HuH-7 (cell line): ENCODE data around the gene SPNS2.

Experiments
- DNase-seq: peaks from one replicate; pipeline ENCODE4 v3.0.0; 2011; ENCODE audit warnings: low spot score

SPNS2 gene

DNA sequence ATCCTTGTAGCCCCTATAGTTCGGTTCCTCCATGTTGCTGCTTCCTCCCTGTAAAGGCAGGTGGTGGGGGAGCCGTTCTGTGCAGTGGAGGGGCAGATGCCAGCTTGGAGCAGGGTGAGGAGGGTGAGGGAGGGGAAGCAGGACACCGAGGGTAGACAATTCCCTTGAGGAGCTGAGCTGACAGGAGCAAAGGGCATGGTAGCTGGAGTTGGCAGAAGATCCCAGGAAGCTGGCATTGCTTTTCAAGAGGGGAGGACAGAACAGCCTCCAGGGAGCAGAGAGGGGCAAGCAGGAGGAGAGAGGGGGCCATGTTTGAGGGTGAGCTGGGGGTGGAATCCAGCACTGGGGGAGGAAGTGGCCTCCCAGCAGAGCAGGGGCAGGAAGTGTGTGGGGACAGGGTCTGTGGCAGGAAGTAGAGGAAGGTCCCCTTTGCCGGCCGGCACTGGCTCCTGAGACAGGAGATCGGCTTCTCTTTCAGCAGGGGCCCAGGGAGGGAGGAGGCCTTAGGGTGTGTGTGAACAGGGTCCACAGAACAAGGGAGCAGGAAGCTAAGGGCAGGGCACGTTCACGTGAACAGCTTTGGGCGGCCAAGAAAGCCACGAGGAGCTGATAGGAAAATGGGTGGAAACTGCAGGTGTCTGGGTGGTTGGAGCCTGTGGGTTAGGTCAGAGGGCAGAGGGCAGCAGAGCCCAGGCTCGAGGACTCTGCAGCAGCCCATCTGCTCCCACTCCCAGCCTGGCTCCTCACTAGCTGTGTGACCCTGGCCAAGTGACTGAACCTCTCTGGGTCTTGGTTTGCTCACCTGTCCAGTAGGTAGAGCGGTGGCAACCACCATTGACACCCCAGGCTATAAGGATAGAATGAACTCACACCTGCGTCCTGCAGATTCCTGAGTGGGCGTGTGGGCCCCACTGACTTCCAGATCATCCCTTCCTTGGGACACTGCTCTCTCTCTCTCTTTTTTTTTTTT lies 17.5 kb upstream of the SPNS2 start:
- no peak for DNase-seq

DNA sequence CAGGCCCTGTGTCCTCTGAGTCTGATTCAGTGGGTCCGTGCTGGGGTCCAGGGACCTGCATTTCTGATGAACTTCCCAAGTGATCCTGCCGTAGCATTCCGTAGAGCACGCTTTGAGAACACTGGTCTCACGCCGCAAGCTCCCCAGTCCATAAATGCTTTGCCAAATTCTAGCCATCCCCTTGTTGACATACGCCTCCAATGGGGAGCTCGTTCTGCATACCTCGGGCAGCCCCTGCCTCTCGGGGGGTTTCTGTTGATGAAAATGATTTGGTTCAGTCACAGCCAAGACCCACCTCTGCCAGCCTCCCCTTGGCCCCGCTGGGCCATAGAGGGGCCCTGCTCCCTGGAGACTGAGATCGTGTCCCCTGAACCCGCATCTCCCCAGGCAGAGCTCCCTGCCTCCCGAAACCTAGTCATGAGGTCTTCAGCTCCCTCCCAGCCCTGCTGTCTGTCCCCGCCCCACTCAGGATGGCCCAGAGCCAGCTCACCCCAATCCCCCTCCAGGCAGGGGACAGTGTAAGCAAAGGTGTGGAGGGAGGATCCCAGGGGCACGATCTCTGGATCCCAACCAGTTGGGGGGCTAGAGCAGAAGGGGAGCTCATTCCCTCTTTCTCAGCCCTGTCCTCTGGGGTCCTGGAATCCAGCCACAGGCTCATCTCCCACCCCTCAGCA lies 16.2 kb upstream of the SPNS2 start:
- DNase-seq = no peak

DNA sequence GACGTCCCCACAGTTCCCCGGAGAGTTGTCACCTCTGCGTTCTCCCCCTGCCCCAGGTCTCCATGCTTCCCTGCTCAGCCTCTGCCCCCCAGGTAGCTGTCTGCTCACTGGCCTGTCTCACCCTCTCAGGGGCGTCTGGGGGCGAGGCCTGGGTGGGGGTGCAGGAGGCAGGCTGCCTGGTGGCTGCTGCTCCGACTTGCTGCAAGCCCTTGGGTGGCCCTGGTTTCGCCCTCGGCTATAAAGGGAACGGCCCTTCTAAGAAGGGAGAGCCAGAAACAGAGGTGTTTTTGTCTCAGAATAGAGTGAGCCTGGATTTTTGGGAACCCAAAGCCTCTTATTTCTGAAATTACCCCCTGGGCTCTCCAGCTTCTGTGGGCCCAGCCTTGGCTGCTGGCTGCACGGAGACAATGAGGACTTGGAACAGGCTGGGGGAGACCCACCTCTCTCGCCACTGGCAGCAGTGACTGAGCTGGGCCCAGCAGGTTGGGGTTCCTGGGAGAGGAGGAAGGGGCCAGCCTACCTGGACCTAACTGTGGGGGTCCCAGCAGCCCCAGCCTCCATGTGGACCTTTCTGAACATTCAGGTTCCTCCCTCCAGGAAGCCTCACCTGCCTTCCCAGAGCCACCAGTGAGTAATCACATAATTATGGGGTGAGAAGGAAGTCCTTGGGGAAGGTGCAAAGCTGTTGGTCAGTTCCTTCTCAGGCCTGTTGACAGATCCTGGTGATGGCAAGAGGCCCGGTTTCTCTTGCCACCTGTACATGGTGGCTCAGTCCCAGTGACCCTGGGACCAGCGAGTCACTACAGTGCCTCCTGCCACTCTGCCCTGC lies 15.5 kb upstream of the SPNS2 start:
- DNase-seq = no peak

DNA sequence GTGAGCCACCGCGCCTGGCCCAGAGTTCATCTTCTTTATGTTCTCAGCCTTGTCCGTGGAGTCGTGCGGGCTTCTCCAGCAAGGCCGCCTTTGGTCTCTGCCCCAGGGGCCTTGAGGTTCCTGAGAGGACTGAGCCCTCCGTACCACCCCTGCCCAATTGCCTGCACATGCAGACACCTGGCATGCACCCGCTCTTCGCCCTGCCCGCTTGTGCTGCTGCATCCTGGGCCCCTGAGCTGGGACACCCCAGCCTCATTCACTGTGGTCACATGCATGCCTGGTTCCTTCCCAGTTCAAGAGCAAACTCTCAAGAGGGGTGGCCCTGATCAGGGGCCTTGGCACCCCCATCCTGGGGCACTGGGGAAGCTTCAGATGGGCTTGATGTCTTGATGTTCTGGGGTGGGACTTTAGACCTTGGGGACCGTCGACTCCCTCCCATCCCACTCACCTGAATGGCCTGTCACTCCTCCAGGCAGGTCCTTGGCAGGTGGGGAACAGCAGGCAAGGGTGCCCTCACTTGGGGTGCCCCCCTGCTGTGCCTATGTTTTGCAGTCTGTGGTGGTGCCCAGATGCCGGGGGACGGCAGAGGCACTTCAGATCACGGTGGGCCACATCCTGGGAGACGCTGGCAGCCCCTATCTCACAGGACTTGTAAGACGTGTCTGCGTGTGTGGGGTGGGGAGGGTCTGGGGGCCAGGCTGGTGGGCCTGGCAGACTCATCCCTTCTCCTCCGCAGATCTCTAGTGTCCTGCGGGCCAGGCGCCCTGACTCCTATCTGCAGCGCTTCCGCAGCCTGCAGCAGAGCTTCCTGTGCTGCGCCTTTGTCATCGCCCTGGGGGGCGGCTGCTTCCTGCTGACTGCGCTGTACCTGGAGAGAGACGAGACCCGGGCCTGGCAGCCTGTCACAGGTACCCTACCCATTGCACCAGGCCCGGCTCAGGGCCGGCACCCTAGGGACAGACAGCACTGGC lies 12.7 kb upstream of the SPNS2 start:
- DNase-seq = no peak

DNA sequence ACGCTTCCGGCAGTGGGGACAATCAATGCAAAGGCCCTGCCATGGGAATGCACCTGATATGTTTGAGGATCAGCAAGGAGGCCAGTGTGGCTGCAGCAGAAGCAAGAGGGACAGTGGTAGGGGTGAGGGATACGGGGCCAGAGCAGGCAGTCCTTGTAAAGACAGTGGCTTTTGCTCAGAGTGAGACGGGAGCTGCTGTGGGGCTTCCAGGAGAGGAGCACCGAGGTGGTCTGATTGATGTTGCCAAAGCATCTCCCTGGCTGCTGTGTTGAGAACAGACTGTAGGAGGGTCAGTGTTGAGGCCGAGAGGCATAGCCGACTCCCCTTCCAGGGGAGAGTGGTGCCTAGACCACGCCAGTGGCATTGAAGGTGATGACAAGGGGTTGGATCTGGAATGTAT lies 11.4 kb upstream of the SPNS2 start:
- no peak for DNase-seq

DNA sequence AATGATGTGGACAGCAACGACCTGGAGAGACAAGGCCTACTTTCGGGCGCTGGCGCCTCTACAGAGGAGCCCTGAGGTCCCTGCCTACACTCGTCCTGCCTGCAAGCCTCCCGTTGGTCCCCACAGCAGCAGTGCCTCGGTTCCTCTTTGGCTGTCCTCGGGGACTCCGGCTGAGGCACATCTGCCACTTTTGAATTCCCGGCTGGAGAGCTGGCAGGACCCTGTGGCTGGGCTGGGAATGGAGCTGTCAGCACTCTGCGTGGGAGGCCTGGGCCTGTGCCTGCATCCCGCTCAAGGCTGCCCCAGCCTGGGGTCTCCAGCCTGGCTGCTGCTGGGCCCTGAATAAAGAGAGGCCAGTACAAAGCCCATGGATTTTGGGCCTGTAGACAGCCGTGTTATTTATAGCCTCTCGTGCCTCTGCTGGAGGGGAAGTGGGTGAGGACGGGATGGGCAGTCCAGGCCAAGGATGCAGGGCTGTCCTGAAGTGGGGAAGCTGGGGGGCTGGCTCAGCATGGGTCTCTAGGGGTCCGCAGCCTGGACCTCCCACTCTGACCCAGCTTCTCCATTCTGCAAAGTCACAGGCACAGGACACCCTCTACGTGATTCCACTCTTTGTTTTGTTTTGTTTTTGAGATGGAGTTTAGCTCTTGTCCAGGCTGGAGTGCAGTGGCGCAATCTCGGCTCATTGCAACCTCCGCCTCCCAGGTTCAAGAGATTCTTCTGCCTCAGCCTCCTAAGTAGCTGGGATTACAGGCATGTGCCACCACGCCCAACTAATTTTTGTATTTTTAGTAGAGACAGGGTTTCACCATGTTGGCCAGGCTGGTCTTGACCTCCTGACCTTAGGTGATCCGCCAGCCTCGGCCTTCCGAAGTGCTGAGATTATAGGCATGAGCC lies 10.6 kb upstream of the SPNS2 start:
- no peak for DNase-seq

DNA sequence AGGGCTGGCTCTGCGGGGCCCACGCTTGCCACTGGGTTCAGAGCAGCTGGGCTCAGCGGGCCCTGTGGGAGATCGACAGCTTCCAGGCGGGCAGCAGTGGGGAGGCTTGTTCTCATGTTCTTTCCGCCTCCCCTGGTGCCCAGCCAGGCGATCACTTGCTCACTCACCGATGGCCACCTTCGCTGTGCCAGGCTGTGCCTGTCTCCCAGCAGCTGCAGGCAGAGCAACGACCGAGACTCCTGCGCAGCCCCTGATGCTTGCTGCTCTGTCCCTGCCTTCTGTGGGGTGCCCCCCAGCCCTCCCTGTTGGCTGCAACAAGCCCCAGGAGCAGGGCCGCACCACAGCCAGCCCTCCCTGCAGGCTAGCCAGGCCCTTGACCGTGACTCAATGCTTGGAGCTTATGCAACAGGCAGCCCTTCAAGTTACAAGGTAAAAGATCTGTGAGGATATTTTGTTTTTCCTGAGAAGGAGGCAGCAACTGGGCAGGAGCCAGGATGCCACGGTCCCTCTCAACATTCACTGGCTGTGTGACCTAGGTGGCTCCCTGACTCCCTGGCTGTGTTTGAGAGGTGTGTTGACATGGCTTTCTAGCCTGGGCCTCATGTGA lies 9.6 kb upstream of the SPNS2 start:
- DNase-seq = no peak

DNA sequence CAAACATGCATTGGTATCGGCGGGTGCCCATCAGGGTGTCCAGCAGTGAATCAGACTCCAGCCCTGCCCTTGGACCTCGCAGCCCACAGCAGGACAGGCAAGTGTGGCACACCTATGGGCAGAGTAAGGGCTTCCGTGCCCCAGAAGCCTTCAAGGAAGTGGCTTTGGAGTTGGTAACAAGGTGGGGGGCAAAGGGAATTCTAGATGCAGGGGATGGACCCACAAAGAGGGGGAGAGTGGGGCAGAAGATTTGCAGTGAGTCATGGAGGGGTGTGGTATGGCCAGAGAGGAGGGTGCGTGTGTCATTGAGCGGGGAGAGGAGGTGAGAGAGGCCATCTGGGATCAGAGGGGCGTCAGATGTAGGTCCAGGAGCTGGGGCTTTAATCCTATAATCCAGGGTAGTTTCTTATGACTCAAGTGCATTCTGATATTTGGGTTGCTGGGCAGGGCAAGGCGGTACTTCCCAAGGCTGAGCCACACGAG lies 8.5 kb upstream of the SPNS2 start:
- DNase-seq = no peak

DNA sequence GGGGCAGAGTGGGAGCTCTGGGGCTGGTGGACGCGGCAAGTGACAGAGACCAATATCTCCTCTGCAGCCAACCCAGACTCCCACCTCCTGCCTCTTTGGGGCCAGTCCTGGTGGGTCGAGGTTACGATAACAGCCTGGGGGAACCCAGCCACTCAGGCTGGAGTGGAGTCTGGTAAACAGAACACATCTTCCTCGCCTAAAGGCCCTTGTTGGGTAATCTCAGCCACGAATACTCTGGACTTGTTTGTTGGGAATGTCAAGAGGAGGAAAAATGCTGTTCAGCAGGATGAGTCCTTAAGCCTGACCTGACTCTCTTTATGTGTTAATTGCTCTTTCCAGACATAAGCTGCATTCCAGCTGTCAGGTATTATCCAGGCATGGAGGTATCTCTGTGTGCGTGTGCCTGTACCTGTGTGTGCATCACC lies 8.0 kb upstream of the SPNS2 start:
- no peak for DNase-seq

DNA sequence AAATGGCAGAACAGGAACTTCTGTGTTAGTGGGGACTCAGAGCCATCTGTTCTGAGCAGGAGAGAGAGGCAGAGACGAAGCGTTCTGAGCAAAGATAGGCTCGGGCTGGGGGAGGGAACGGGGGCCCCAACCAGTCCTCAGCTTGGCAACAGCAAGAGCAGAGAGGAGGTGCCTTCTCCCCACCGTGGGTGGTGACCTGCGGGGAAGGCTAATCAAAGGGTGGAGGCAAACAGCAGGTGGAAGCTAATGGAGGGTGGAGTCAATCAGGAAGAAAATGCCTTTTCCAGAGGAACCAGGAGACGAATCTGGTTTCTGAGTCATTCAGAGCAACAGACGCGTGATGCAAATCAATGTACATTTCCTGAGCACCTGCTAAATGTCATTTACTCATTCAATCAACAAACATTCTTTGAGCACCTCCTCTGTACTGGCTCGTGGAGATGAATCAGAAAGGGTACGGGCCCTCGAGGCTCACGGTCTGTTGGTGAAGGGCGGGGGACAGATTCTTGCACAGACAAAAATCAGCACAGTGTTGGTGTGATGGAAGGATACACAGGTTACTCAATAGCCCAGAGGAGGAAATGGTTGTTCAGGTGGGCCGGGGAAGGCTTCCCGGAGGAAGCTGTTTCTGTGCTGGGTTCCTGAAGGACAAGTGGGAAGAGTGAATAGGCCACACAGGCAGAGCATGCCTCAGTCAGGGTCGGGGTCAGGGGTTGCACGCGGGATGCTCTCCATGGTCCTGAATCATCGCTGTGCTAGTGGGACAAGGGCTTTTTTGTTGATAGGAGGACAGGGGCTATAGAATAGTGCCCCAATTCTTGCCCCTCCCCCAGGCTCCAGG lies 5.7 kb upstream of the SPNS2 start:
- peak; percentile 86 for DNase-seq

DNA sequence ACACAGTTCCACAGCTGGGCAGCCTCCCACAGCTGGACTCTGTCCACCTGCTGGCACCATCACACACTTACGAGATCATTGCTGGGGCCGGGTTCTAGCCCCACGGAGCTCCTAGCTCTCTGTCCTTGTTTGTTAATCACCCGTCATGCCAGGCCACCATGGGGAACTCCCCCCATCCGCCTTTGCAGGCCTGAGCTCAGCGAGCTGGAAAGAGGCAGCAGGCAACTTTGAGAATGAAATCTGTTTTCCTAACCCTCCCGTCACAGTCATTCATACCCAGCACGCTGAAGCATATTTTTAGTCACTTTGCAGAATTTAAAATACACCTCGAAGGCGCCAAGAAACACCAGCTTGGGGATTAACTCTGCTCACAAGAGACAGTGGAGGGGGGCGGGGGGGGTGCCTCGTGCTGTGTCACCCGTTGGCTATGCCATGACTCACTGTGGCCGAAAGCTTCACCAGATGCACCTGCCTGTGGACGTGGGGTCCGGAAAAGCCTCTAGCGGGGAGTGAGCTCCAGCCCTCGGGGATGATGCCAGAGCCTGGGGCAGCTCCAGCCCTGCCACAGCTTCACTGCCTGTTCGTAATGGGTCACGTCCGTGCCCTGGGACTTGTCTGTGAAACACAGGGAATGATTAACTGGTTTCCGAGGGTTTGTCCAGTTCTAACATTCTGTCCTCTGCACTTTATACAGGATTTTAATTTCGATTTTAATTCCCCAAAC lies 1.4 kb upstream of the SPNS2 start:
- DNase-seq = no peak

DNA sequence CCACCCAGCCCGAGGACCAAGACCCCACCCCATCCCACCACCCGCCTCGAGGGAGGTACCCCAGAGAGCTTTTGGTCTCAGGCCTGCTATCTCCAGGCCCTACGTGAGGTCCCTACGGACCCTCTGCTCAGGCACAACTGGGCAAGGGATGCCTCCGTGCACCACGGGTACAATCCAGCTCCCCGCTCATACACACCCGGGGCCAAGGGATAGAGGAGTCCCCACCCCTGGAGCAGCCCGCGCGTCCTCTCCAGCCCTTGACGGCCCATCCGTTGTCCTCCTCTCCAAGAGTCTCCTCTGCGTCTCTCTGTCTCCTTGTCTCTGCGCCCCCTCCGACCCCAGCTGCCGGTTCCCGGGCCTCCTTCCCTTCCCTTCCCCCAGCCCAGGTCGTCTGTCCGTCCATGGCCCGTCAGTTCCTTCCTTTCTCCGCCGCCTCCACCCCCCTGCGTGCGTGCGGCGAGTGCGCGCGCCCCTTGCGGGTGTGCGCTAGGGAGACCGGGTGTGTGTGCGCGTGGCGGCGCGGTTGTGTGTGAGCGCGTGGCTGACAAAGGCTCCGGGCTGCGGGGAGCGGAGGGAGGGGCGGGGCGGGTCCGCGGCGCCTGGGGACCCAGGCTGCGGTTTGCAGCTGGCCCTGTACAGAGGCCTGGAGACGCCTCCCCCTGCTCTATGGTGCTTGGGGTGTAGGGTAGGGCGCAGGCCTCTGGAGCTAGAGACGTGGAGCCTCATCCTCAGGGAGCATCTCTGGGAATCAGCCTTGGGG lies 930 bp downstream of the SPNS2 start:
- peak; percentile 30 for DNase-seq

DNA sequence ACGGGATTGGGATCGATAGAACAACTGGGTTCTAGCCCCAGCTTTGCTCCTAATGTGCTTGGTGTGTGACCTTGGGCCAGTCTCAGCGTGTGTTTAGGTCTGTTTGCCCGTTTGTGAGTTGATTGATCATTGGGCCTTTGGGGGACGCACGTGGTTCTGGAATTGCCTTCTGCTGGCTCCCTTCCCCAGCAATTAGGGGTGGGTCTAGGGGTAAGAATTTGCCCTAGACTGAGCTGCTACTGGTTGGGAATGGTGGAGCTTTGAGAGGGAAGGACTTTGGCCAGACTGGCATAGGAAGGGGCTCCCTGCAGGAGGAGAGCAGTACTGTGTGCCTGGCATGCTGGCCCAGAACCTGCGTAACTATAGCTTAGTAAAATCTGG lies 1.5 kb downstream of the SPNS2 start:
- peak; percentile 18 for DNase-seq

DNA sequence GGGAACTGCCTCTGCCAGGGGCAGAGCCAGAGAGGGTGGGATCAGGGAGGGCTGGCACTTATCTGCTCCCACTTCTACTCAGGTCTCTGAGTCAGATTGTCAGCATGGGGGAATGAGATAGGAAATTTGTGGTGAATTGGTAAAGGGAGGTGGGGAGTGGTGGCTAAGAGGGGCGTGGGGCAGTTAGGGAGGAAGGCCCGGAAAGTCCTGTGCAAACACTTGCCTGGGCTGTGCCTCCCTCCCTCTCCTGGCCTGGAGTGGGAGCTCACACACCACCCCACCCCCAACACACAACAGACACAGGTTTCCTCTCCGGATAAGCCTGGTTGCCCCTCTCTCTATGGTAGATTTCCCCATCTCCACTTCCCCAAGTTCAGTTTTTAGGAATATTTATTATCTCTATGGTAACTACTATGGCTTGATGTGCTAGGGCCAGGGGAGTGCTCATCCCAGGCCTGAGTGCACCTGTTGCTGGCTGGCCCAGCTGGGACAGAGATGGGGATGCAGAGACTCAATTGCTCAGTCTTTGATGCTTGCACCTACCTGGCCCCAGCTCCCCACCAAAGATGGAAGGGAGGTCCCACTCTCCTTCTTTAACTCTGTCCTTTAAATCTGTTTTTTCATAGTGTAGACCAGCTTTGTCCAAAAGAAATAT lies 2.7 kb downstream of the SPNS2 start:
- no peak for DNase-seq

DNA sequence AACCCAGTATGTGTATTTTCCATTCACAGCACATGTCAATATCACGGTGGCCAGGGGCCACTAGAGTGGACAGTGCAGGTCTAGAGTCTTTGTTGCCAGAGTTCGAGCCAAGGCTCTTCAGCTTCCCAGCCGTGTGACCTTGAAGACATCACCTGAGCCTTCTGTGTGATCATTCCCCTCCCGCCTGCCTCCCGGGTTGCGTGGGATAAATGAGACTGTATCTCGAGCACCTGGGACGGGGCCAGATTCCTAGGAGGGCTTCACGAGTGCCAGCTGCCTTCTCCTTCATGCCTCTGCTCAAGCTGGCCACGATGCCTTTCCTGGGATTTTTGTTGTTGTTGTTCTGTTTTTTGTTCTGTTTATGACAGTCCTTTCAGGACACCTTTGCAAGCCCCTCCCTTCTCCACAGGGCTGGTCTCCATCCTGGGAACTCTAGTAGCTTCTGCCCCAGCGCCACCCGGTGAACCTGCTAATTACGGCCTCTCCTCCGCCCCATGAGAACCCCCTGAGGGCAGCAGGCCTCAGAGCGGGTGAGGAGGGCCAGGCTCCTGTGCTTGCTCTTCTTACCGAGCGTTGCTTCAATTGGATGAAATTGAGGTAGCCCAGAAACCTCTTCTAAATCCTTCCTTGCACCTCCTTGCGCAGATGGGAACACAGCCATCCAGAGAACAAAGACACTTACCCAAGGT lies 3.9 kb downstream of the SPNS2 start:
- DNase-seq = no peak
